Breast epithelium (tissue), 3 donors: ENCODE results near the gene PRDM10.

Experiments used
- CTCF ChIP-seq, 3 donors: fragments of 450-650 bp; IDR thresholded peaks; one replicate each; pipeline ENCODE4 v1.5.1; 2016 to 2017; ENCODE audit warnings: antibody characterized with exemption in 3 of 3, mild to moderate bottlenecking in 3 of 3, moderate library complexity in 3 of 3
- POLR2A ChIP-seq: fragments of 450-650 bp; IDR thresholded peaks from one replicate; pipeline ENCODE4 v1.6.1; 2016; ENCODE audit warnings: antibody characterized with exemption, mild to moderate bottlenecking, moderate library complexity
- POLR2AphosphoS5 ChIP-seq, 3 donors: sonication (generic); formaldehyde crosslinking; IDR thresholded peaks; one replicate each; pipeline ENCODE4 v1.6.1; 2017; ENCODE audit warnings: antibody characterized with exemption in 3 of 3

GRCh38 chr11:129894278-129895125 lies 108.1 kb downstream of the PRDM10 start:
- TF ChIP-seq CTCF (IDR thresholded peaks at IDR 0.05) (no peak), POLR2AphosphoS5 (IDR thresholded peaks at IDR 0.05) (no peak), POLR2A (no peak)
